Body of pancreas (tissue), 4 donors: ENCODE measurements around the gene NHLH1.

ENCODE experiments used
- CTCF ChIP-seq, 7 experiments: fragments of 450-650 bp in 4 of 7; fragments of 200-600 bp in 3 of 7; sonication (generic) in 3 of 7; IDR thresholded peaks; one replicate each; pipeline ENCODE4 v1.5.1; 2016 to 2019; ENCODE audit warnings: antibody characterized with exemption in 7 of 7
- POLR2A ChIP-seq, 3 donors: fragments of 450-650 bp; IDR thresholded peaks; one replicate each; pipeline ENCODE4 v1.6.1; 2016; ENCODE audit warnings: antibody characterized with exemption in 3 of 3, mild to moderate bottlenecking in 2 of 3

- TF ChIP-seq CTCF (IDR thresholded peaks at IDR 0.05): no peak
- TF ChIP-seq POLR2A (IDR thresholded peaks at IDR 0.05): no peak
Measured at GRCh38 chr1:160371756-160372155, 4.9 kb downstream of the NHLH1 start.
